ENCODE results near the gene FAM118B.

The FAM118B gene

DNA sequence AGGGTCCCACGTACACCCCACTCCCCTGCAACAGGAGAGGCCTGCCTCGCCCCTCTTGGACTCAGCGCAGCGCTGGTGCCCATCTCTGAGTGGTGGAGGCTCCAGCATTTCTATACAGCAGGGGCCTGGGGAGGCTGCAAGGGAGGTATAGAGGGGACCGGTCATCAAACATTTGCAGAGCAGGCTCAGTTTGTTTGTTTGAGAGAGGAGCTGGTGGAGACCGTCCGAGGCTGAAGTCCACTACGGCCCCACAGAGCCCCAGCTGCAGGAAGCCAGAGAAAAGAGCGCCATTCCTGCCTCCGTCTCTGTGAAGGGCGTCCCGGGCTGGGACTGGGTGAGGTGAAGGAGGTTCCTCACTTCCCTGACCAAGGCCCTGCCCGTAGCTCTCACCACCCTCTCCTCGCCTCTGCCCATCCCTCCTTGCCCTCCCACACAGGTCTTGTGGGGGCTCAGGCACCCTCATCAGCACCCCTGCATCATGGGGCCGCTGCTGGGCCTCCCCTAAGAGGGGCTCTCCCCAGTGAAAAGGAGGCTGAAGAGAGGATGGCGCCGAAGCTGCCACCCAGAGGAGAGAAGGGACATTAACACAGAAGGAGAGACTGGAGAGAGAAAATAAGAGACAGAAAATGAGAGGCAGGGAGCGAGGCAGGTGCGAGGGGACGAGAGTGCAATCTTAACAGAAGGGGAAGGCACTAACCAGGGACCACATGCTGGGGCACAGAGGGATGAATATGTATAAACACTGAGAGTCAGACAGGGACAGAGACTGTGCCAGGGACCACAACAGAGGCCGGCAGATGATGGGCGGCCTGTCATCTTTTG lies 24.7 kb upstream of the FAM118B start:
- DNase-seq, result no peak

DNA sequence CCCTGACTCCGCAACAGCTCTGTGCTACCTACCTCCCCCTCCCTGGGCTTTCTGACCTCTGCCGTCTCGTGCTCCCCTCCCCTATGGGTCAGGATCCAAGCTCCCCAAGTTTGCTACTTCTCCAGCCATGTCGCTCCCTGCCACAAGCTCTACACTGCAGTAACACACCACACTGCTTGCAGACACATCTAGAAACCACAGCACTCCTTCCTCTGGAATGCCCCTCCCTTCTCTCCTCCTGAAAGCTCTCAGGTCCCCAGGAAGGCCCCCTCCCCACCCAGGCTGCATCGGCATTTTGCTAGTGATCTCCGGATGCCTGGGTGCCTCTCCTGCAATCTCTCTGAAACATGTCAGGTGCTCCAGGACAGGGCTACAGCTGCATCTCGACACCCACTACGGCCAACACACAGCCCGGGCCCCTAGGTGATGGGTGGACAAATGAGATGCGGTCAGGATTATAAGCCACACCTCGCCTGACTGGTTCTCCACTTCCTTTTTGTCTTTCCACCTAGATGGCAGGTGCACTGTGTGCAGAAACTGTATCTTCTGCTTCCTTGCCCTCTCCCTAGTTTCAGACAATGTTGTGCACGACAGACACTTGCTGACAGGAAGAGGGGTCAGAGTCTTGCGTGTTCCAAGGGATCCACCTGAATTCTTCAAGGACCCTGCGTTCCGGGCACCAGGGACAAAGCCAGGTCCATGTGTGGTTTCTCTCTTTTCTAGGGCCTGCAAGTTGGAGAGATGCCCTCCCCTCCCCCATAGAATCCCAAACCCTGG lies 23.1 kb upstream of the FAM118B start:
- DNase-seq, result no peak

GRCh38 chr11:126189109-126189929 lies 22.3 kb upstream of the FAM118B start:
- no peak for DNase-seq

- no peak for DNase-seq
These were observed 20.8 kb upstream of the FAM118B start for GRCh38 chr11:126190792-126191191.

GRCh38 chr11:126191379-126192073 lies 20.1 kb upstream of the FAM118B start:
- DNase-seq, result no peak

DNA sequence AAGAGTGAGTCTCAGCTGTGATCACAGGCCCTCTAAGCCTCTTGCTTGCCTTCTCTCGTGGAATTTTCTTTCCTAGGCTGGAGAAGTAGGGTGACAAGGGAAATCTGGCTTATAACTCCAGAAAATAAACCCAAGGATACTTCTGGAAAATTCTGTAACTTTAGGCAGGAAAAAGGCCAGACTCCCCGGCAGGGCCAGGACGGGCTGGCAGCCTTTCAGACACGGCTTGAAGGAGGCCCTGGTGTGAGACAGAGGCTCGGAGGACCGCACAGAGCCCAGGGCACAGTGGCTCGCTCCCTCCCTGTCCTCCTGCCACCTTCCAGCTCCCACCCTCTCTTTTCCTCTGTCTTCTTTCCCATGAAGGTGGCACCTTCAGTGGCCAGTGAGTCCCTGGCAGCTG lies 19.2 kb upstream of the FAM118B start:
- no peak for DNase-seq

- DNase-seq, result no peak
These were observed 18.5 kb upstream of the FAM118B start for GRCh38 chr11:126193038-126193478.

GRCh38 chr11:126194121-126194543 lies 17.4 kb upstream of the FAM118B start:
- DNase-seq, result peak; percentile 3

GRCh38 chr11:126195119-126195518 lies 16.5 kb upstream of the FAM118B start:
- DNase-seq, result no peak

GRCh38 chr11:126197277-126197939 lies 14.2 kb upstream of the FAM118B start:
- DNase-seq, result no peak

- no peak for DNase-seq
These were observed 12.9 kb upstream of the FAM118B start for GRCh38 chr11:126198648-126199047.

DNA sequence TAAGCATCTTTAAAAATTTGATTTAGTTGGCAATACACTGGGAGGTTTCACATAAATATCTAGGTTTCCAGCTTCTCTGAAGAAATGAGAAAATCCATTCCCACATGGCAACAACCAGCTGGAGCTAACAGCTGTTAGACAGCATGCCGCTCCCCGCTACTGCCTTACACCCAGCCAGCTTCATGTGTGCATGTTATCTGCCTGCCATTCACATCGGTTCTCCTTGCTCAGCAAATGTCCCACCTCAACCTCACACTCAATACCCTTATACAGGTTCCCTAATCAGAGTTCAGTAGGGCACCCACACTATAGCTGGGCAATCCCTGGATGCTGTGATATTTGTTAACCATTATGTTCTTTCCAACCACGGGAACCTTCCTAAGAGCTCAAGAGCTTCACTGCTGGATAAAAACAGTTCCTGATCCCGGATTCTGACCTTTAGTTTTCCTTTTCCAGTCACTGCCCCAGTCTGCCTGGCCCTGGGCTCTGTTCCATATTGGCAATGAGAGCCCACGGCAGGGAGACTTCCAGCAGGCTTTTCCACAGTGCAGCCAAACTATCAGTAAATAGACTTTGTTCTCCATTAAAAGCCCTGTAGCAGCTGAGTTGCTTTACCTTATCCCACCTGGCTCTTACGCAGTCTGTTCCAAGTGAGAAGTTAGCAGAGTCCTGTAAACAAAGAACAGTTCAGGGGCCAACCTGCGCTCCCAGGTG lies 8.8 kb upstream of the FAM118B start:
- no peak for DNase-seq

DNA sequence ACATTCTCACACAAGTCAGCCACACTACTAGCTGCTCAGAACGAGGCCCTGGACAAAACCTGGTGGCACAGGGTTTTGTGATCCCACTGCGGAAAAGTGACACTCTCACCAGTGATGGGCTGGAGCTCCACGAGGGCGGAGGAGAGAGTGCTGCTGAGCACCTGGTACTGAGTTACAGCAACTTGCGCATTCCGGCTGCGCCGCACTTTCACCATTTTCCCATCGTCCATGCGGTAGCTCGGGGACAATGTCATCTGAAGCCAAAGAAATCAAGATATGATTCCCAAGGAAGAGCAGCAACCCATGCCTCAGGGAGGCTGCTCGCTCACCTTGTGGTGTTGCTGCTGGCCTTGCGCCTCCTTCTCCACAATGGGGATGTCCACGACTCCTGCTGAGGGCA lies 6.2 kb upstream of the FAM118B start:
- DNase-seq, result no peak

- DNase-seq, result no peak
These were observed 3.7 kb upstream of the FAM118B start for GRCh38 chr11:126207896-126208295.

DNA sequence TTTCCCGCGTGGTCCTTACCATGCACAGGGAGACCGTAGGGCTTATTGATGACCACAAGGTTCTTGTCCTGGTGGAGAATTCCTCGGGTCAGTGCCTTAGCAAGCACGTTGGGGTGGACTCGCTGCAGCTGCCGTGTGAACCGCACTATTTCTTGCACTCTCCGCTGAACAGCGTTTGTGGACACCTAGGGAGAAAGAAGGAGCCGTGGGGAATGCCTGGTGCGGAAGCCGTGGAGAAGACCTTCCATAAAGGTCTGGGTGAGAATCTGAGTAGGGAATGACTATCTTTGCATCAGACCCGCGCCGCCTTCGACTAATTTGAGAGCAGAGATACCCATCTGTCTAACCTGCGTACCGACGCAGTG lies 729 bp upstream of the FAM118B start:
- DNase-seq, result no peak

DNA sequence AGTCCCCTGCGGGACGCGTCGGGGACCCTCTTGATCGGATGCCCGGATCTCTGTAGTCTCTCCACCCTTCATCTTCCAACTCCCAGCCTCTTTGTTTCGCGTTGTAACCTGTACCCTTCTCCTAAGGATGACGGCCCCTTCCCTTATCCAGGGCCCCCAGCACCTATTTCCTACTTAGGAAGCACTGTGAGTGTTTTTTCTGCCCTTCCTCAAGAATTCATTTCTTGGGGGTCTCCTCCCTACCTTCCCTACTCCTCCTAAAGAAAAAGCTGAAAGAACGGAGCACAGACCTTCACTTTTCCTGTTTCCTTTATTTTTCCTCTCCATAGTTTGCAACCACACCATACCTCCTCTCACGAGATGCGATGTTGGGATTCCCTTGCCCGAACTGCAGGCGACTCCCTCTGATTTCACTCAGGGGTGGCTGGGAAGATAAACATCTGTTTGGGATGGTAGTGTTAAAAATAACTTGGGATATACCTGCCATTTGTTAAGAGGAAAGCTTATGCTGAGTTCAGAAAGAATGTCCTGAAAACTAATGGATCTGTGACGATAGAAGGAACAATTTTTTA lies 593 bp downstream of the FAM118B start:
- no peak for DNase-seq

GRCh38 chr11:126214441-126214840 lies 2.9 kb downstream of the FAM118B start:
- no peak for DNase-seq

GRCh38 chr11:126214841-126215240 lies 3.3 kb downstream of the FAM118B start:
- DNase-seq, result no peak

GRCh38 chr11:126216526-126217305 lies 5.1 kb downstream of the FAM118B start:
- no peak for DNase-seq

- no peak for DNase-seq
These were observed 5.9 kb downstream of the FAM118B start for GRCh38 chr11:126217491-126217890.
